Smooth muscle cell (in vitro differentiated cells): ENCODE measurements around the gene CST5. TPM values are rescaled to one million over a fixed set of nuclear protein-coding genes. Genes with fewer than 3 reads are reported as not detected.
"Not testable (repeated sequence)": the region's sequence is repeated elsewhere in the genome, so short reads cannot be mapped to it uniquely, and the experiment has no call there.

Experiments used
- DNase-seq: peaks from one replicate; lab custom pipeline; 2025; ENCODE audit not compliant: unreplicated experiment; lab: John Stamatoyannopoulos, UW
- H2AFZ ChIP-seq: fragments of 200-600 bp; sonication (generic); 2 replicates; pipeline ENCODE4 v1.6.0; 2016; ENCODE audit warnings: antibody characterized with exemption, low read depth, mild to moderate bottlenecking
- H3F3A ChIP-seq: fragments of 200-600 bp; sonication (generic); 2 replicates; pipeline ENCODE4 v1.6.0; 2017; ENCODE audit warnings: antibody characterized with exemption, low read depth
- H3K27ac ChIP-seq: fragments of 200-600 bp; sonication (generic); 2 replicates; pipeline ENCODE4 v1.5.1; 2016; ENCODE audit warnings: low read depth, mild to moderate bottlenecking
- H3K27me3 ChIP-seq: fragments of 200-600 bp; sonication (generic); 2 replicates; pipeline ENCODE4 v1.6.1; 2016; ENCODE audit warnings: low read depth, mild to moderate bottlenecking
- H3K36me3 ChIP-seq: fragments of 200-600 bp; sonication (generic); 2 replicates; pipeline ENCODE4 v1.5.1; 2016; ENCODE audit warnings: low read depth
- H3K4me1 ChIP-seq: fragments of 200-600 bp; sonication (generic); 2 replicates; pipeline ENCODE4 v1.5.1; 2016; ENCODE audit warnings: low read depth
- H3K4me2 ChIP-seq: fragments of 200-600 bp; sonication (generic); 2 replicates; pipeline ENCODE4 v1.6.0; 2016; ENCODE audit warnings: mild to moderate bottlenecking
- H3K4me3 ChIP-seq: fragments of 200-600 bp; sonication (generic); 2 replicates; pipeline ENCODE4 v1.5.1; 2016; ENCODE audit warnings: mild to moderate bottlenecking
- H3K79me2 ChIP-seq: fragments of 200-600 bp; sonication (generic); 2 replicates; pipeline ENCODE4 v1.6.0; 2016; ENCODE audit warnings: low read depth, mild to moderate bottlenecking
- H3K9ac ChIP-seq: fragments of 200-600 bp; sonication (generic); 2 replicates; pipeline ENCODE4 v1.6.0; 2016; ENCODE audit warnings: low read depth
- H3K9me3 ChIP-seq: fragments of 200-600 bp; sonication (generic); replicated peaks from 2 replicates; pipeline ENCODE4 v1.5.1; 2016; ENCODE audit warnings: low read depth
- H4K20me1 ChIP-seq: fragments of 200-600 bp; sonication (generic); 2 replicates; pipeline ENCODE4 v1.6.0; 2016; ENCODE audit warnings: low read depth
- CTCF ChIP-seq: fragments of 200-600 bp; sonication (generic); IDR thresholded peaks from 2 replicates; pipeline ENCODE4 v1.5.1; 2017; ENCODE audit warnings: borderline replicate concordance, mild to moderate bottlenecking, antibody characterized with exemption; ENCODE audit not compliant: insufficient read depth, poor library complexity, severe bottlenecking
- WGBS: methylation state at CpG from one replicate; pipeline ENCODE4 v1.1.7; 2016; ENCODE audit warnings: low lambda C conversion rate; 5-methylcytosine and 5-hydroxymethylcytosine counted together
- polyA plus RNA-seq: library from polyadenylated mRNA; unstranded; fragments of >200 nt; fragmentation: Nextera tagmentation; extraction: Ambion mirVana; gene quantifications from 2 replicates; pipeline ENCODE4 v1.2.1, GENCODE V29; 2016
- total RNA-seq: library from RNA; depleted of rRNA; stranded (reverse); fragments of >200 nt; gene quantifications from 2 replicates; pipeline ENCODE4 v1.2.3, GENCODE V29; 2014

Gene CST5
- total and polyA plus RNA-seq, 2 experiments from 2014 or later = not detected

- no peak for DNase-seq
- WGBS = 83% methylated on average over 10 of the region's 11 CpGs
- H3K79me2 ChIP-seq = no peaks in the 10 kb centered on the region
- H3F3A ChIP-seq = no peaks in the 10 kb centered on the region
- H3K36me3 ChIP-seq = no peaks in the 10 kb centered on the region
- no peaks in the 10 kb centered on the region for H3K27me3 ChIP-seq
- H3K27ac ChIP-seq = no peak overlapping the region
- H3K4me3 ChIP-seq = no peak overlapping the region
- no peaks in the 10 kb centered on the region for H4K20me1 ChIP-seq
- no peak overlapping the region for H3K9ac ChIP-seq
- H3K4me1 ChIP-seq = peaks cover 3% of the 10 kb centered on the region
- H2AFZ ChIP-seq = no peak overlapping the region
- TF ChIP-seq CTCF = no peak
- no peaks in the 10 kb centered on the region for H3K9me3 ChIP-seq
- no peak overlapping the region for H3K4me2 ChIP-seq
Measured at GRCh38 chr20:23918101-23918862, 38.7 kb upstream of the CST5 start.

GRCh38 chr20:23917024-23917725, 37.6 kb upstream of the CST5 start:
- peaks cover 3% of the 10 kb centered on the region for H3K4me1 ChIP-seq
- H3K9me3 ChIP-seq = no peaks in the 10 kb centered on the region
- no peaks in the 10 kb centered on the region for H3K79me2 ChIP-seq
- H3K9ac ChIP-seq = no peak overlapping the region
- 90% methylated on average over 9 of the region's 9 CpGs for whole genome bisulfite sequencing
- no peak overlapping the region for H3K27ac ChIP-seq
- no peak for TF ChIP-seq CTCF
- H2AFZ ChIP-seq = no peak overlapping the region
- no peaks in the 10 kb centered on the region for H3K27me3 ChIP-seq
- H3F3A ChIP-seq = no peaks in the 10 kb centered on the region
- no peaks in the 10 kb centered on the region for H4K20me1 ChIP-seq
- no peak overlapping the region for H3K4me2 ChIP-seq
- H3K4me3 ChIP-seq = no peak overlapping the region
- H3K36me3 ChIP-seq = no peaks in the 10 kb centered on the region
- DNase-seq = no peak

- H3K4me1 ChIP-seq = peaks cover 3% of the 10 kb centered on the region
- no peak overlapping the region for H3K4me3 ChIP-seq
- no peaks in the 10 kb centered on the region for H3F3A ChIP-seq
- DNase-seq = no peak
- no peaks in the 10 kb centered on the region for H3K36me3 ChIP-seq
- H3K9ac ChIP-seq = no peak overlapping the region
- no peak overlapping the region for H3K4me2 ChIP-seq
- TF ChIP-seq CTCF = no peak
- WGBS = 85% methylated on average over 1 of the region's 1 CpG
- no peaks in the 10 kb centered on the region for H3K27me3 ChIP-seq
- no peaks in the 10 kb centered on the region for H3K9me3 ChIP-seq
- H3K79me2 ChIP-seq = no peaks in the 10 kb centered on the region
- no peak overlapping the region for H2AFZ ChIP-seq
- no peak overlapping the region for H3K27ac ChIP-seq
- H4K20me1 ChIP-seq = no peaks in the 10 kb centered on the region
Measured at GRCh38 chr20:23915844-23916243, 36.3 kb upstream of the CST5 start.

- not testable (repeated sequence) for H3K4me2 ChIP-seq, H2AFZ ChIP-seq, H3K9ac ChIP-seq, H3K79me2 ChIP-seq, H4K20me1 ChIP-seq, DNase-seq, H3F3A ChIP-seq, H3K27ac ChIP-seq, H3K9me3 ChIP-seq, H3K4me3 ChIP-seq, H3K27me3 ChIP-seq, H3K4me1 ChIP-seq, H3K36me3 ChIP-seq
- WGBS = 64% methylated on average over 4 of the region's 4 CpGs
Measured at GRCh38 chr20:23914469-23914868, 34.9 kb upstream of the CST5 start.
